BLaER1 treated with 17β-estradiol and CSF1 and Interleukin-3, amounts not matched to agents 10 nM and 100 nM (cell line): ENCODE results near the gene GABBR2.
"Not testable (repeated sequence)": the region's sequence is repeated elsewhere in the genome, so short reads cannot be mapped to it uniquely, and the experiment has no call there.

Source experiments
- H3K27ac ChIP-seq, 11 experiments: shearing (Covaris generic); formaldehyde crosslinking; 2 replicates each; pipeline ENCODE4 v1.8.1; 2022
- H3K27me3 ChIP-seq, 11 experiments: shearing (Covaris generic); formaldehyde crosslinking; 2 replicates each; pipeline ENCODE4 v1.8.1; 2022
- H3K36me3 ChIP-seq, 11 experiments: shearing (Covaris generic); formaldehyde crosslinking; 2 replicates each; pipeline ENCODE4 v1.8.1; 2022
- H3K4me1 ChIP-seq, 10 experiments: shearing (Covaris generic); formaldehyde crosslinking; 2 replicates each; pipeline ENCODE4 v1.8.1; 2022
- H3K4me2 ChIP-seq, 11 experiments: shearing (Covaris generic); formaldehyde crosslinking; 2 replicates each; pipeline ENCODE4 v1.8.1; 2022
- H3K4me3 ChIP-seq, 10 experiments: shearing (Covaris generic); formaldehyde crosslinking; 2 replicates each; pipeline ENCODE4 v1.8.1; 2022
- H3K9ac ChIP-seq, 11 experiments: shearing (Covaris generic); formaldehyde crosslinking; 2 replicates each; pipeline ENCODE4 v1.8.1; 2022
- H3K9me3 ChIP-seq, 11 experiments: shearing (Covaris generic); formaldehyde crosslinking; replicated peaks in 1 of 11; 2 replicates each; pipeline ENCODE4 v1.8.1; 2022
- H4K20me1 ChIP-seq, 11 experiments: shearing (Covaris generic); formaldehyde crosslinking; 2 replicates each; pipeline ENCODE4 v1.8.1; 2022
- Cebpa-rat ChIP-seq, 11 experiments: shearing (Covaris generic); IDR thresholded peaks; 2 replicates each; pipeline ENCODE4 v1.8.1; 2022

The GABBR2 gene

DNA sequence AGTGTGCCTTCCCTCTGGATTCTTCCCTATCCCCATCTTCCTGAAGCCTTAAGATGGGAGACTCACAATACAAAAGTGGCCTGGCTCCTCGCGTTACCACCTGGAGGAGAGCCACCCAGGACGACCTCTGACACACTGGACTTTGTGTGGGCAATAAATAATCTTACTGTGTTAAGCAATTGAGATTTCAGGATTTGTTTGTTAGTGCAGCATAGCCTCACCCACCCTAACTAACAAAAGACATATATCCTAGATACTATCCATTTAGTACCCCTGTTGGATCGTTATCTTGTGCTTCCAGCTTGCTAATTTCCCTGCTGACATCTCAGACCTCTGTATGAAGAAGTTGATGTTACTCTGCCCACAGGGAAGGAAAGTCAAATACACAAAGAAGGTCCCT lies 7.9 kb downstream of the GABBR2 start:
- H4K20me1 ChIP-seq: no peaks in the 10 kb centered on the region
- H3K9me3 ChIP-seq: no peaks in the 10 kb centered on the region
- no peak overlapping the region for H3K4me2 ChIP-seq
- no peaks in the 10 kb centered on the region for H3K36me3 ChIP-seq
- no peaks in the 10 kb centered on the region for H3K4me1 ChIP-seq
- H3K27ac ChIP-seq: no peak overlapping the region
- no peak overlapping the region for H3K9ac ChIP-seq
- H3K4me3 ChIP-seq: no peak overlapping the region
- TF ChIP-seq Cebpa-rat (IDR thresholded peaks at IDR 0.05): no peak
- peaks cover 0 to 6% (median 1%) of the 10 kb centered on the region in 11 experiments; a peak in 12 of 22 replicates for H3K27me3 ChIP-seq

DNA sequence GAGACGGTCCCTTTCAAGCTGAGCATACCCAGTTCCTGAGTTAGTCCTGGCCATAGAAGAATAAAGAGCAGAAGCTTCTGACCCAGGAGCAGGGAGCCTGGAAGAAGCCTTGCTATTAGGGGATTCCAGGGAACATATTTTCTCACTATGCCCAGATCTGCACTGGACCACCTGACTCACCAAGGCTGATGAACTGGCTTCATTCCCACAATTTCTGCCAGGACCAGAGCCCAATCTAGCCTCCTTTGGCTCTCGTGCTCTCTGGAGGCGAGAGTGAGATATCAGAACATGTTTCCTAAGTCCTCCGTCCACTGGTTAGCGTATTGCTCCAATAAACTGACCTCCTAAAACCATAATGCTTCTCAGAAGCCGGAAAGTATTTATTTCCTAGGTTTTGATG lies 9.9 kb downstream of the GABBR2 start:
- Histone ChIP-seq H3K27me3 (no peaks in the 10 kb centered on the region), H3K4me2 (no peak overlapping the region), H3K9me3 (no peaks in the 10 kb centered on the region), H3K9ac (no peak overlapping the region), H3K4me3 (no peak overlapping the region), H3K27ac (no peak overlapping the region), H3K36me3 (no peaks in the 10 kb centered on the region), H3K4me1 (no peaks in the 10 kb centered on the region), H4K20me1 (no peaks in the 10 kb centered on the region)
- TF ChIP-seq Cebpa-rat (IDR thresholded peaks at IDR 0.05): no peak

DNA sequence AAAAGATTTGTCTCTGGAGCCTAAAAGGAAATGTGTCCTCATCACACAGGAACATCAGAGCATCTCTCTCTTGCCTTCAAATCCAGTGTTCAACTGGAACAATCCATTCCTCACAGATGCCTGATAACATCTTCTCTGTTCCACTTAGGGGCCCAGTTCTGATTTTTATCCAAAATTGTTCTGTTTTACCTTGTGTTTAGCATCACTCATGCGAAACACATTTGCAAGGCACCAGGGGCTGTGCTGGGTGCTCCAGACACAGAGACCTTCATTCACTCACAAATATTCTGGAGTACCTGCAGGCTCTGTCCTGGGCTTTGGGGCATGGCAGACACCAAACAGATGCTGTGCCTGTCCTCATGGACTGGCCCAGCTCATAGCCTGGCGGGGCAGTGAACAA lies 13.8 kb downstream of the GABBR2 start:
- H3K27me3 ChIP-seq: no peaks in the 10 kb centered on the region

DNA sequence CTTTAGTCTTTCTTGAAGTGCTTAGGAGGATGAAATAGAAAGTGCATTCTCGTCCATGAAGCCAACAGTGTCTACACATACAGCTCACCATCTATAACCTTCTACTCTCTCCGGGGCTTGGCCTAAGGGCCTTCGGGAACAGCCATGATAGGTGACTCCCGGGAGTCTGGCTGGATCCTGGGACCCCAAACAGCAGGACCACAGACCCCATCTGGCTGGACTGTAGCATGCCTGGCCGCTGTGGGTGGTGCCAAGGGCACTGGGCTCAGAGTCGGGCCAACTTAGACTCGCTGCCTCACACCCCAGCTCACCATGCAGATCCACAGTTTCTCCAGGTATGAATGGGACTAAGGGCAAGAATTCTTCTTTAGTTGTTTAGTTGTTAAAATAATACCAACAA lies 16.3 kb downstream of the GABBR2 start:
- TF ChIP-seq Cebpa-rat (IDR thresholded peaks at IDR 0.05): no peak
- Histone ChIP-seq H4K20me1 (no peaks in the 10 kb centered on the region), H3K9me3 (no peaks in the 10 kb centered on the region), H3K36me3 (no peaks in the 10 kb centered on the region), H3K9ac (no peak overlapping the region), H3K4me2 (no peak overlapping the region), H3K4me3 (no peak overlapping the region), H3K4me1 (no peaks in the 10 kb centered on the region), H3K27ac (no peak overlapping the region), H3K27me3 (no peaks in the 10 kb centered on the region)

More for the DNA sequence above, 13.8 kb downstream of the GABBR2 start:
- Histone ChIP-seq H4K20me1 (no peaks in the 10 kb centered on the region), H3K9ac (no peak overlapping the region), H3K4me2 (no peak overlapping the region), H3K4me1 (no peaks in the 10 kb centered on the region), H3K4me3 (no peak overlapping the region), H3K27ac (no peak overlapping the region), H3K36me3 (no peaks in the 10 kb centered on the region), H3K9me3 (no peaks in the 10 kb centered on the region)
- no peak for TF ChIP-seq Cebpa-rat (IDR thresholded peaks at IDR 0.05)

DNA sequence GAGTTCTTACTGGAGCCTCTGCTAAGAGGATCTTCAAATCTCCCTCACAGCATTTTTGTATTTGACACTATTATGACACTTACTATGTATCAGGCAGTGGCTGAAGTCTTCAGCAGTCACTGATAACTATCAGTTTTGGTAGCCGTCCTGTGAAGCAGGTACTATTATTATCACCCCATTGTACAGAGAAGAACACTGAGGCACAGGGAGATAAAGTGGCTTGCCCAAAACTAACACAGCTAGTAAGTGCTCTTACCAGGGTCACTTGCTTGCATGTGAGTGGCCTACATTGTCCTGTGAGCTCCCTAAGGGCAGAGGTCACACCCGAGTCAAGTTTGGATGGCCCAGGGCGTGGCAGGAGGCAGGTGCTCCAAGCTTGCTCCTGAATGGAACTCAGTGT lies 16.8 kb downstream of the GABBR2 start:
- Histone ChIP-seq H3K27ac (no peak overlapping the region), H3K4me3 (no peak overlapping the region), H3K4me1 (no peaks in the 10 kb centered on the region; a peak in 2 of 20 replicates), H3K9me3 (no peaks in the 10 kb centered on the region), H3K27me3 (no peaks in the 10 kb centered on the region), H4K20me1 (no peaks in the 10 kb centered on the region), H3K4me2 (no peak overlapping the region), H3K9ac (no peak overlapping the region), H3K36me3 (no peaks in the 10 kb centered on the region)
- no peak for TF ChIP-seq Cebpa-rat (IDR thresholded peaks at IDR 0.05)

DNA sequence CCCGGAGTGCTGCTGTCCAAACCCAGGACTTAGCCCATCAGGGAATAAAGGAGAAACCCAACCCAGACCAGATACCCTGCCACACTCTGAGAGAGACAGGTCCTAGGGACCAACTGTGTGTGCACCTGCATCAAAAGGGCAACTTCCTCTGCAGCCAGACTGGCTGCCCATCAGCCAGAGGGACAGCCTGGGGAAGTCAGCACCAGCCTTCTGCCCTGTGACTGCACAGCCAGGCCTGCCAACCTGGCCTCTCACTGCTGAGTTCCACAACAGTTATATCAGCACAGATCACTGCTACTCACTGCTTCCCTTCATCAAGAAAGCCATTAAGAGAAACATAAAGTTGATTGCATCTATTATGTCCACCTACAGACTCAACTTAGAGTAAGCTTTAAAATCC lies 18.0 kb downstream of the GABBR2 start:
- TF ChIP-seq Cebpa-rat (IDR thresholded peaks at IDR 0.05): no peak

DNA sequence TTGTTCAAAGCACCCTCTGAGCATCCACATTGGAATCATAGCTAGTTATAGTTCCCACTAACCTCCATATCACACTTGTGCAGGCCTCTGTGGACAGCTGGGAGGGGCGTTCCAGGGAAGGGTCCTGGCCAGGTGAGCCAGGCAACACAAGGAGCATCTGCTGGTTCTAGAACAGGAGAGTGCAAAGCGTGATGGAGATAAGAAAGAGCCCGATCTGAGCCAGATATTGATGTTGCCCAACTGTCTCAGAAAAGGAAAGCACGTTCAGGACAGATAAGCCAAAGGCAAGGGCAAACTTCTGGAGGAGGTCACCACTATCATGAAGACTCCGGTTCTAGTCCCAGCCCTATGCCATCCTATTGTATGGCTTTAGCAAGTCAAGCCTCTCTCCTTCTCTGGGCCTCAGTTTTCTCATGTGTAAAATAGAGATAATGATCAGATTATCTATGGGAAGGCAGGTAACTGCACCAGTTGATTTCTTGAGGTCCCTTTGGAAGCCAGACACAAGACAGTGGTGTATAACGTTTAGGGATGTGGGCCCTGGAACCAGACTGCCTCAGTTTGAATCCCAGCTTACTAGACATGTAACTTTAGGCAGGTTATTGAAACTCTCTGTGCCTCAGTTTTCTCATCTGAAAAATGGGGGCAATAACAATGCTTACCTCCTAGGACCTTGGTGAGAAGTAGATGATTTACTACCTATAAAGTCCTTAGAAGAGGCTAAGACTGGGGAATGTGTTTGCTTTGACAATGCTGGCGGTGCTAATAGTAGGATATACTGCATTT lies 19.8 kb downstream of the GABBR2 start:
- no peaks in the 10 kb centered on the region for H3K36me3 ChIP-seq
- no peak overlapping the region for H3K4me3 ChIP-seq
- no peak overlapping the region for H3K4me2 ChIP-seq
- H3K9me3 ChIP-seq: no peaks in the 10 kb centered on the region
- no peak overlapping the region for H3K27ac ChIP-seq
- no peaks in the 10 kb centered on the region; a peak in 2 of 20 replicates for H3K4me1 ChIP-seq
- no peaks in the 10 kb centered on the region for H4K20me1 ChIP-seq
- no peak overlapping the region for H3K9ac ChIP-seq
- H3K27me3 ChIP-seq: no peaks in the 10 kb centered on the region
- TF ChIP-seq Cebpa-rat (IDR thresholded peaks at IDR 0.05): no peak

More for the DNA sequence above, 18.0 kb downstream of the GABBR2 start:
- H3K4me3 ChIP-seq: no peak overlapping the region
- H3K4me2 ChIP-seq: no peak overlapping the region
- no peaks in the 10 kb centered on the region; a peak in 2 of 20 replicates for H3K4me1 ChIP-seq
- no peak overlapping the region for H3K9ac ChIP-seq
- H3K9me3 ChIP-seq: no peaks in the 10 kb centered on the region
- no peak overlapping the region for H3K27ac ChIP-seq
- H4K20me1 ChIP-seq: no peaks in the 10 kb centered on the region
- no peaks in the 10 kb centered on the region for H3K27me3 ChIP-seq
- no peaks in the 10 kb centered on the region for H3K36me3 ChIP-seq

DNA sequence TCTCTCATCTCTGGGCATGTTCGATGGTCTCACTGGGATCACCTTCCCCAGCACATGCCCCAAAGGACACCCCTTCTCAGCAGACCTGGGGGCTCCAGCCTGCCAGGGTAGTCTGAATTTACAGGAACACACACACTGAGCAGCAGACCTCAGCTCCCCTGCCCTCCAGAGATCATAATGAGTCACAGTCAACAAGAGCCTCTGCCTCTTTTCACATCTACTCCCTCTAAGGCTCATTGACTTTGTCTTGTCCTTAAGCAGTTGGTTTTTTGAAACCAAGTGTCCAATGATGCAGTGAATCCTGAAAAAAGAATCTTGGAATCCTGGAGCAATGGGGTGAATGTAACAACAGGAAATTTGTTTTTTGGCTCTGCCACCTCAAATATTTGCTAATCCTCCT lies 20.8 kb downstream of the GABBR2 start:
- H4K20me1 ChIP-seq: no peaks in the 10 kb centered on the region
- H3K27ac ChIP-seq: no peak overlapping the region
- no peaks in the 10 kb centered on the region for H3K9me3 ChIP-seq
- no peak overlapping the region for H3K4me2 ChIP-seq
- no peak overlapping the region for H3K4me3 ChIP-seq
- no peak for TF ChIP-seq Cebpa-rat (IDR thresholded peaks at IDR 0.05)
- H3K4me1 ChIP-seq: no peaks in the 10 kb centered on the region; a peak in 2 of 20 replicates
- no peak overlapping the region for H3K9ac ChIP-seq
- H3K36me3 ChIP-seq: no peaks in the 10 kb centered on the region
- H3K27me3 ChIP-seq: no peaks in the 10 kb centered on the region

DNA sequence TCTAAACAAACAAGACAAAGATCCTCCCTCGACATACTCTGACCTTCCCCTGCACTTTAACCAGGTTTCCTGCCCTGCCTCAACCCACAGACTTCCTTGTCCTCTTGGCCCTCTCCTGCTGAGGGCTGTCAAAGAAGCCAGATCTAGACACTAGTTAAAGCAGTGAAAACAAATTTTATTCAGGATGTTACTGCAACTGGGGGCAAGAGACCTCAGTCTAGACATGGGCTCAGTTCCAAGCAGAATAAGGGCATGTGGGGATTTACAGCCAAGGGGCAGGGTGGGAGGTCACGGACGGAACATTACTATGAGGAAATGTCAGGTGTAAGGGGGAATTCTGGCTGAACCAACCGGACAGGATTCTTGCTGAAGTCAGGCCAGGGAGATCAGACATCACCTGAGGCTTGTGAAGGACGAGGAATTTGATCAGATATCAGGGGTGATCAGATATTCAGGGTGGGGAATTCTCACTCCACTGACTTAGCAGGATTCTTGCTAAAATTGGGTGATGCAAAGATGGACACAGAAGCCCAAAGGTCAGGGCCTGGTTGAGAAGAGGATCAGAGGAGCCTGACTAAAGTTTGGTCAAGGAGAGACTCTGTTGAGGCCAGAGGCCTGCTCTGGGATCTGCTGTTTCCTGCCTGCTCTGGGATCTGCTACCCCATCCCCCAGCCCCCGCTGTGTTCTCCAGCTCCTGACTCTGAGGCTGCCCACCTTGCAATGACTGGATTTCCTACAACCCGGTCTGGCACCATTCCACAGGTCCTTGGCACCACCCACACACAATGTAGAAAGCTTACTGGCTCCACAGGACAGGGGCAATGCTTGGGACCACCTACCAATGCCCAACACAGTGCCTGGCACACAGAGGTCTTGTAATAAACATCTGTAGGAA lies 21.5 kb downstream of the GABBR2 start:
- Histone ChIP-seq H3K36me3 (no peaks in the 10 kb centered on the region), H3K27ac (no peak overlapping the region), H3K4me1 (no peaks in the 10 kb centered on the region; a peak in 2 of 20 replicates), H3K4me2 (no peak overlapping the region; a peak in 1 of 22 replicates), H3K9me3 (no peaks in the 10 kb centered on the region), H3K27me3 (no peaks in the 10 kb centered on the region), H3K4me3 (no peak overlapping the region), H4K20me1 (no peaks in the 10 kb centered on the region), H3K9ac (no peak overlapping the region)
- TF ChIP-seq Cebpa-rat (IDR thresholded peaks at IDR 0.05): no peak

DNA sequence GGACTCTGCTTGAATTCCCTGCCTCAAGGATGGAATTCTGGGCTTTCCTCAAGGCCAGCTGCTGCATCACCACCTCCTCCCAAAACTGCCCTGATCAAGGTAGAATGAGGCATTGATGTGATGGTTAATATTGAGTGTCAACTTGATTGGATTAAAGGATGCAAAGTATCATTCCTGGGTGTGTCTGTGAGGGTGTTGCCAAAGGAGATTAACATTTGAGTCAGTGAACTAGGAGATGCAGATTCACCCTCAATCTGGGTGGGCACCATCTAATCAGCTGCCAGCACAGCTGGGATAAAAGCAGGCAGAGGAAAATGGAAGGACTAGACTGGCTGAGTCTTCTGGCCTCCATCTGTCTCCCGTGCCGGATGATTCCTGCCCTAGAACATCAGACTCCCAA lies 23.9 kb downstream of the GABBR2 start:
- not testable (repeated sequence) for H4K20me1 ChIP-seq, H3K9me3 ChIP-seq, H3K36me3 ChIP-seq, H3K27ac ChIP-seq, H3K4me1 ChIP-seq, H3K4me3 ChIP-seq, H3K9ac ChIP-seq, H3K27me3 ChIP-seq, H3K4me2 ChIP-seq
